Prostate gland (tissue), 2 donors: ENCODE data around the gene ANXA9.

Experiments
- CTCF ChIP-seq, 4 experiments: fragments of 200-600 bp in 2 of 4; fragments of 450-650 bp in 2 of 4; sonication (generic) in 2 of 4; IDR thresholded peaks; 1 replicate in 3 of 4; 2 replicates in 1 of 4; pipeline ENCODE4 v1.5.1; 2016 to 2019; ENCODE audit warnings: antibody characterized with exemption in 4 of 4, mild to moderate bottlenecking in 2 of 4, moderate library complexity in 2 of 4
- POLR2AphosphoS5 ChIP-seq: sonication (generic); formaldehyde crosslinking; IDR thresholded peaks from one replicate; pipeline ENCODE4 v1.6.1; 2017; ENCODE audit warnings: antibody characterized with exemption

GRCh38 chr1:150972417-150972940, 9.6 kb upstream of the ANXA9 start:
- TF ChIP-seq CTCF (IDR thresholded peaks at IDR 0.05) (no peak), POLR2AphosphoS5 (no peak)
